Adrenal gland (tissue), 12 donors: Measurements from ENCODE around the gene ATCAY. TPM values are rescaled to one million over a fixed set of nuclear protein-coding genes. Genes with fewer than 3 reads are reported as not detected.

ENCODE experiments used
- DNase-seq, 7 donors: peaks; one replicate each; pipeline ENCODE4 v3.0.0-alpha.2; 2019 to 2020
- H3K27ac ChIP-seq, 5 donors: fragments of 200-600 bp; sonication (generic) in 4 of 5; 1 replicate in 3 of 5; 2 replicates in 2 of 5; pipeline versions ENCODE4 v1.5.1 to v1.8.0; 2016 to 2020; ENCODE audit warnings: mild to moderate bottlenecking in 1 of 5
- H3K27me3 ChIP-seq: fragments of 200-600 bp; 2 replicates; pipeline ENCODE4 v1.8.0; 2021
- H3K36me3 ChIP-seq, 2 donors: fragments of 200-600 bp; replicated peaks in 1 of 2; 1 replicate in 1 of 2; 2 replicates in 1 of 2; pipeline versions ENCODE4 v1.5.1 to v1.8.0; 2018 to 2022
- H3K4me1 ChIP-seq, 2 donors: fragments of 200-600 bp; replicated peaks in 1 of 2; 1 replicate in 1 of 2; 2 replicates in 1 of 2; pipeline versions ENCODE4 v1.5.1 to v1.8.0; 2018 to 2021
- H3K4me3 ChIP-seq, 4 donors: fragments of 200-600 bp; sonication (generic) in 3 of 4; one replicate each; pipeline ENCODE4 v1.5.1; 2016 to 2018
- H3K9me3 ChIP-seq, 3 donors: fragments of 200-600 bp; sonication (generic) in 1 of 3; replicated peaks in 1 of 3; 1 replicate in 2 of 3; 2 replicates in 1 of 3; pipeline versions ENCODE4 v1.5.1 to v1.8.0; 2016 to 2021
- CTCF ChIP-seq, 6 experiments: fragments of 450-650 bp in 4 of 6; fragments of 200-600 bp in 2 of 6; sonication (generic) in 1 of 6; IDR thresholded peaks; 1 replicate in 5 of 6; 2 replicates in 1 of 6; pipeline versions ENCODE4 v1.5.1 to v1.8.0; 2016 to 2021; ENCODE audit warnings: antibody characterized with exemption in 6 of 6, mild to moderate bottlenecking in 2 of 6, moderate library complexity in 1 of 6
- POLR2A ChIP-seq, 2 donors: fragments of 450-650 bp; IDR thresholded peaks; one replicate each; pipeline ENCODE4 v1.6.1; 2017; ENCODE audit warnings: antibody characterized with exemption in 2 of 2, mild to moderate bottlenecking in 2 of 2, moderate library complexity in 1 of 2
- WGBS, 4 donors: extraction: QIAGEN DNeasy Blood & Tissue Kit in 2 of 4; methylation state at CpG; one replicate each; pipeline versions ENCODE4 v1.1.5 to v1.1.7; 2013 to 2017; 5-methylcytosine and 5-hydroxymethylcytosine counted together
- intact Hi-C, 2 donors: fragments of 100-400 bp; cut with DNase I; formaldehyde crosslinking; loops; one replicate each; pipeline versions ENCODE4 v1.14.1 to v1.15.0; 2022 to 2023
- polyA plus RNA-seq, 3 donors: library from polyadenylated mRNA; stranded (reverse); fragments of 200-250 nt in 2 of 3; fragments of 350-450 nt in 1 of 3; fragmentation: Illumina TruSeq in 1 of 3; extraction: RNeasy Lipid Tissue Mini Kit (QIAGEN cat#74804) in 1 of 3; gene quantifications; one replicate each; pipeline ENCODE4 v1.2.3, GENCODE V29; 2013 to 2014
- total RNA-seq, 9 donors: library from RNA; depleted of rRNA in 4 of 9; stranded (reverse); fragments of >200 nt in 4 of 9; fragments of 120-200 nt in 1 of 9; fragmentation: NEBNext Ultra II Directional in 1 of 9; extraction: Animal tissue kit (Norgen Biotek cat#: 25700) in 1 of 9; gene quantifications; one replicate each; pipeline versions ENCODE4 v1.1.0 to v1.2.4, GENCODE V29; 2013 to 2023
- donor health status: healthy with polysubstance abuse.
- donor health status: Bipolar disorder and iron deficiency.
- donor health status: DM: yes; HTN: yes; CAD: no.
- donor health status: DM: no; HTN: no; CAD: no.
- donor health status: DM: no; HTN: no; CAD: no.
- donor health status: DM: yes; HTN: yes; CAD: no.

Gene ATCAY
- total and polyA plus RNA-seq, 12 donors, result 0.72 to 9.3 (median 5.9) TPM; not detected in 4

DNA sequence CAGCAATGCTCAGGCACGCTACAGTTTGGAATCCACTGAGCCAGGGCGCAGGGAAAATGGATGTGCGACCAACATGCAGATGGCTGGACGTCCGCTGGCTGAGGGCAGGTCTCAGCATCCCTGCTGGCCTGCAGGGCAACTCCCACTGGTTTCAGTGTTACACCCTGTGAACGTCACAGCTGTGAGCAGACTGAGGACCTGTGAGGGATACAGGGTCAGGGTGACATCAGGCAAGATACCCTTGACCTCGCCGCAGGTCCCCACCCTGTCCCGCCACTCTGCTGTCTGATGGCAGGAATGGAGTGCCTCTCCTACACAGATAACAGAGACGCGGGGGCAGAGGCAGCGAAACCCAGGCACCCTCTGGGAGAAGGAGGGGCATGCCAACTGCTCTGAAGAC lies 30.7 kb upstream of the ATCAY start:
- Histone ChIP-seq H3K9me3 (peaks cover 0 to 9% (median 0%) of the 10 kb centered on the region in 3 donors), H3K36me3 (no peaks in the 10 kb centered on the region), H3K27ac (no peak overlapping the region), H3K27me3 (no peaks in the 10 kb centered on the region), H3K4me3 (no peak overlapping the region), H3K4me1 (no peaks in the 10 kb centered on the region)
- DNase-seq, result no peak
- intact Hi-C loops, result no loop called here
- 76 to 91% (median 82%) methylated on average over 4 to 12 of the region's 12 CpGs for WGBS, 4 donors
- TF ChIP-seq POLR2A (IDR thresholded peaks at IDR 0.05), result no peak

GRCh38 chr19:3850320-3850972 lies 30.0 kb upstream of the ATCAY start:
- WGBS, 4 donors, result 70 to 88% (median 76%) methylated on average over 6 of the region's 6 CpGs
- Histone ChIP-seq H3K36me3 (no peaks in the 10 kb centered on the region), H3K27ac (no peak overlapping the region), H3K27me3 (no peaks in the 10 kb centered on the region), H3K4me3 (no peak overlapping the region), H3K9me3 (peaks cover 0 to 9% (median 0%) of the 10 kb centered on the region in 3 donors), H3K4me1 (no peaks in the 10 kb centered on the region)
- TF ChIP-seq POLR2A (IDR thresholded peaks at IDR 0.05) (no peak), CTCF (IDR thresholded peaks at IDR 0.05) (no peak)
- DNase-seq, result no peak
- intact Hi-C loops, result no loop called here

DNA sequence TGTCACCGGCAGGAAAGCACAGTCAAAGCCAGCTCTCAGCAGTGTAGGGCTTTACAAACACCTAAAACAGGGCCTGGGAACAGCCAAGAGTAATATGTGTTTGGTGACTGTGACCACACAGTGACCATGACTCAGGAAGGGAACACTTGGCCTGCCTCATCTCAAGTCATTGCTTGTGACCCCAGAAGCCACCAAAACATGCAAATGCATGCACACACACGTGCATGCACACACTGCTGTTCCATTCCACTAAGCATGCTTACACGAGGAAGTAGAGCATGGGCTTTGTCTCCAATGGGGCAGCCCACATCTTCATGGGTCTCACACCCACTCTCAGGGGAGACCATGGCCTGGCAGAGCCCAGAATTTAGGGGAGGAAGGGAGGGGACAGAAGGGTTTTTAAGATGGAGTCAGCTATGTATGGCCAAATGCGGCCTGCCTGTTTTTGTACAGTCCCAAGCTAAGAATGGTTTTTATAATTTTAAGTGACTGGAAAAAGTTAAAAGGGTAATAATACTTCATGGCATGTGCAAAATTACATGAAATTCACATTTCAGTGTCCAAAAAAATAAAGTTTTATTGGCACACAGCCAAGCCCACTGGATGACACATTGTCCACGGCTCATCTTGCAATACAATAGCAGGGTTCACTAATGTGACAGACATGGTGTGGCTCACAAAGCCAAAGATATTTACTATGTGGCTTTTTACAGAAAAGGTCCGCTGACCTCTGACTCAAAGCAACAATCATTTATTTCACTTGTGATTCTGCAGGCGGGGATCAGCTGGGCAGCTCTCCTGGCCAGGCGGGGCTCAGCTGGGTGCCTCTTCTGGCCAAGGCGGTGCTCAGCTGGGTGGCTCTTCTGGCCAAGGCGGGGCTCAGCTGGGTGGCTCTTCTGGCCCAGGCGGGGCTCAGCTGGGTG lies 29.0 kb upstream of the ATCAY start:
- Histone ChIP-seq H3K27ac (no peak overlapping the region), H3K4me3 (no peak overlapping the region), H3K27me3 (no peaks in the 10 kb centered on the region), H3K36me3 (no peaks in the 10 kb centered on the region), H3K9me3 (peaks cover 0 to 9% (median 0%) of the 10 kb centered on the region in 3 donors), H3K4me1 (no peaks in the 10 kb centered on the region)
- no peak for DNase-seq
- TF ChIP-seq POLR2A (IDR thresholded peaks at IDR 0.05), result no peak
- no peak for TF ChIP-seq CTCF (IDR thresholded peaks at IDR 0.05)
- WGBS, 4 donors, result 87 to 92% (median 90%) methylated on average over 8 to 11 of the region's 11 CpGs
- intact Hi-C loops, result no loop called here

DNA sequence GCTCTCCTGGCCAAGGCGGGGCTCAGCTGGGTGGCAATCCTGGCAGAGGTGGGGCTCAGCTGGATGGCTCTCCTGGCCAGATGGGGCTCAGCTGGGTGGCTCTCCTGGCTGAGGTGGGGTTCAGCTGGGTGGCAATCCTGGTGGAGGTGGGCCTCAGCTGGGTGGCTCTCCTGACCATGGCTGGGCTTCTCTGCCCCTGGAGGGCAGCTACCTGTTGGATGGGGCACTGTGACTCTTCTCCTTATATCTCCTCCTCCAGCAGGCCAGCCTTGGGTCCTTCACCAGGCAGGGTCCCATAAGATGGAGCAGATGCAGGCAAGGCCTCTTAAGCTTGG lies 28.3 kb upstream of the ATCAY start:
- H3K27me3 ChIP-seq, result no peaks in the 10 kb centered on the region
- no peak overlapping the region for H3K27ac ChIP-seq
- intact Hi-C loops, result no loop called here
- DNase-seq, result no peak
- peaks cover 0 to 9% (median 0%) of the 10 kb centered on the region in 3 donors for H3K9me3 ChIP-seq
- no peaks in the 10 kb centered on the region for H3K4me1 ChIP-seq
- WGBS, 4 donors, result 88 to 95% methylated on average over 1 of the region's 1 CpG; no CpG with 5 or more reads in 2 of the 4 donors
- no peak overlapping the region for H3K4me3 ChIP-seq
- no peaks in the 10 kb centered on the region for H3K36me3 ChIP-seq
- TF ChIP-seq POLR2A (IDR thresholded peaks at IDR 0.05), result no peak
- TF ChIP-seq CTCF (IDR thresholded peaks at IDR 0.05), result no peak
